ENCODE results near the gene UROC1. TPM values are rescaled to one million over a fixed set of nuclear protein-coding genes. Genes with fewer than 3 reads are reported as not detected.

The UROC1 gene
- total RNA-seq, 1 experiment from 2014 or later, result not detected

DNA sequence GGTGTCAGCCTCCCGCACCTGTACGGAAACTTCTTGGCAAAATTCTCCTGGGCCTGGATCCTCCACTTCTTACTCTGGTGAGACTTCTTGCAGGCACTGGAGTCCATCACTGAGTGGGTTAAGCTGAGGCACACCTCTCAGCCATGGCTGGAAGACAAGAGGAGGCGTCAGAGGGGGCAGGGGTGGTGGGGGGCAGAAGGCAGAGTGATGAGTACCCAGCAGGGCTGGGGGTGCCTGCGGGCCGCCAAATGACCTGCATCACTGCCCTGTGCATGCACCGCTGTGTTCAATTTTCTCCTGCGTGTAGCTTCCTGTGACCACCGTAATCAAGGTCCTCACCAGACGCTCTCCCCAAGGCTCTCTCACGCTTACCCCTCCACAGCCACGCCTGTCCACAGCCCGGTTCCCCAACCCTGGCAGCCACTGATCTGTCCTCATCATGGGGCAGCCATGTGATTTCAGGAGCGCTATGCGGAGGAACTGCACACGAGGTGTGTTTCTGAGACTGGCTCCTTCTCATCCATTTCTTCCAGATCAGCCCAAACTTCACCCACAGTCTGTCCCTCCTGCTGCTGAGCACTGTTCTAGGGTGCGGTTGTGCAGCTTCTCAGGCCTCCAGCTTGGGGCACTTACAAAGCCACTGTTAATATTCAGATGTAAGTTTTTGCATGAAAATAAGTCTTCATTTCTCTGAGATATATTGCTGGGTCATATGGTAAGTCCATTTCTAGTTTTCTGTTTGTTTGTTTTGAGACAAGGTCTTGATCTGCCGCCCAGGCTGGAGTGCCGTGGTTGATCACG is 35.9 kb upstream of the UROC1 start:
- CTCF ChIA-PET, result no interaction called here
- Histone ChIP-seq H3K27me3 (replicated peaks; ENCODE audit: control insufficient read depth, insufficient read depth, low read length) (no peaks in the 10 kb centered on the region), H3K9me3 (no peaks in the 10 kb centered on the region), H3K36me3 (ENCODE audit: control insufficient read depth, insufficient read depth, low read length) (no peaks in the 10 kb centered on the region), H3K4me3 (ENCODE audit: low read depth, low read length) (no peak overlapping the region), H3K4me1 (no peaks in the 10 kb centered on the region)
- Mint-ChIP-seq H3K27me3 (ENCODE audit: insufficient read depth, unreplicated experiment) (peaks cover 6% of the 10 kb centered on the region), H3K36me3 (ENCODE audit: insufficient read depth, unreplicated experiment) (no peaks in the 10 kb centered on the region), H3K4me3 (ENCODE audit: unreplicated experiment) (no peak overlapping the region), H3K9me3 (ENCODE audit: unreplicated experiment) (no peaks in the 10 kb centered on the region), H3K4me1 (ENCODE audit: low read depth, unreplicated experiment) (no peaks in the 10 kb centered on the region), H3K27ac (ENCODE audit: unreplicated experiment) (no peak overlapping the region)
- POLR2A ChIA-PET, result no interaction called here
- BruUV-seq (replicated peaks), result no TSS peak
- intact Hi-C loops (cut with micrococcal nuclease; ENCODE audit: unreplicated experiment), result loop anchor here (1.0 kb wide), 1 partner anchor 31 kb away; no protein-coding TSS in a partner anchor
- TF ChIP-seq, protein P1, sequence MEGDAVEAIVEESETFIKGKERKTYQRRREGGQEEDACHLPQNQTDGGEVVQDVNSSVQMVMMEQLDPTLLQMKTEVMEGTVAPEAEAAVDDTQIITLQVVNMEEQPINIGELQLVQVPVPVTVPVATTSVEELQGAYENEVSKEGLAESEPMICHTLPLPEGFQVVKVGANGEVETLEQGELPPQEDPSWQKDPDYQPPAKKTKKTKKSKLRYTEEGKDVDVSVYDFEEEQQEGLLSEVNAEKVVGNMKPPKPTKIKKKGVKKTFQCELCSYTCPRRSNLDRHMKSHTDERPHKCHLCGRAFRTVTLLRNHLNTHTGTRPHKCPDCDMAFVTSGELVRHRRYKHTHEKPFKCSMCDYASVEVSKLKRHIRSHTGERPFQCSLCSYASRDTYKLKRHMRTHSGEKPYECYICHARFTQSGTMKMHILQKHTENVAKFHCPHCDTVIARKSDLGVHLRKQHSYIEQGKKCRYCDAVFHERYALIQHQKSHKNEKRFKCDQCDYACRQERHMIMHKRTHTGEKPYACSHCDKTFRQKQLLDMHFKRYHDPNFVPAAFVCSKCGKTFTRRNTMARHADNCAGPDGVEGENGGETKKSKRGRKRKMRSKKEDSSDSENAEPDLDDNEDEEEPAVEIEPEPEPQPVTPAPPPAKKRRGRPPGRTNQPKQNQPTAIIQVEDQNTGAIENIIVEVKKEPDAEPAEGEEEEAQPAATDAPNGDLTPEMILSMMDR (IDR thresholded peaks at IDR 0.05; ENCODE audit: insufficient read depth in 1 of 2, low read depth in 1 of 2, low read length in 1 of 2, severe bottlenecking in 1 of 2, unreplicated experiment in 1 of 2), result no peak
- DNase-seq, result no peak

DNA sequence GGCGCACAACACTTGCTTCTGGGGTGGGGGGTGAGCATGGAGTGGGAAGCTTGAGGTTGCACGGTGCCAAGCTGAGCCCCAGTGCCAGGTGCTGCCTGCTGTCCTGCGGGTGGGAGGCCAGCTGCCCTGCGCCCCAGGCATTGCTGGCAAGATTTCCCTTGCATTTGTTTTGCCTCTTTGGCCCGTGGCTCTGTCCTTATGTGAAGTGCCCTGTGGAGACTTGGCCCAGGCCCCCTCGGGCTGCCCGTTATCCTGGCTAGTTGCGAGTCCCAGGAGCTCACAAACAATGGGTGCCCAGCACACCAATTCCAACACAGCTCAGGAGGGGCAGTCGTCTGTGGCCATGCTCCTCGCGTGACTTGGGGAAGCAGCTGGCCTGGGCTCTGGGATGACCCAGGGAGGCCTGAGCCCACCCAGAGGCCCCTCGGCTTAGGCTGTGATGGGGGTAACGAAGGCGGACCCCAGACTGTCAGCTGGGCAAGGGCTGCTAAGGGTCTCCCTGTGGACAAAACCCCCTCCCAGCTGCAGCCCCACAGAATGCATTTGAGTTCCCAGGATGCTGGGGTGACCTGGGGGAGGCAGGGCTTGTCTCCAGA is 35.2 kb upstream of the UROC1 start:
- no peaks in the 10 kb centered on the region for H3K9me3 Mint-ChIP-seq (ENCODE audit: unreplicated experiment)
- Histone ChIP-seq H3K9me3 (no peaks in the 10 kb centered on the region), H3K27me3 (replicated peaks; ENCODE audit: control insufficient read depth, insufficient read depth, low read length) (no peaks in the 10 kb centered on the region), H3K36me3 (ENCODE audit: control insufficient read depth, insufficient read depth, low read length) (no peaks in the 10 kb centered on the region), H3K4me1 (no peaks in the 10 kb centered on the region), H3K4me3 (ENCODE audit: low read depth, low read length) (no peak overlapping the region)
- CTCF ChIA-PET, result no interaction called here
- BruUV-seq (replicated peaks), result no TSS peak
- intact Hi-C loops (cut with micrococcal nuclease; ENCODE audit: unreplicated experiment), result no loop called here
- POLR2A ChIA-PET, result no interaction called here
- no peak for DNase-seq
- no peaks in the 10 kb centered on the region for H3K36me3 Mint-ChIP-seq (ENCODE audit: insufficient read depth, unreplicated experiment)
- no peaks in the 10 kb centered on the region for H3K4me1 Mint-ChIP-seq (ENCODE audit: low read depth, unreplicated experiment)
- no peak overlapping the region for H3K27ac Mint-ChIP-seq (ENCODE audit: unreplicated experiment)
- peaks cover 6% of the 10 kb centered on the region for H3K27me3 Mint-ChIP-seq (ENCODE audit: insufficient read depth, unreplicated experiment)
- TF ChIP-seq, protein P1 (IDR thresholded peaks at IDR 0.05; ENCODE audit: insufficient read depth in 1 of 2, low read depth in 1 of 2, low read length in 1 of 2, severe bottlenecking in 1 of 2, unreplicated experiment in 1 of 2), result no peak
- no peak overlapping the region for H3K4me3 Mint-ChIP-seq (ENCODE audit: unreplicated experiment)

DNA sequence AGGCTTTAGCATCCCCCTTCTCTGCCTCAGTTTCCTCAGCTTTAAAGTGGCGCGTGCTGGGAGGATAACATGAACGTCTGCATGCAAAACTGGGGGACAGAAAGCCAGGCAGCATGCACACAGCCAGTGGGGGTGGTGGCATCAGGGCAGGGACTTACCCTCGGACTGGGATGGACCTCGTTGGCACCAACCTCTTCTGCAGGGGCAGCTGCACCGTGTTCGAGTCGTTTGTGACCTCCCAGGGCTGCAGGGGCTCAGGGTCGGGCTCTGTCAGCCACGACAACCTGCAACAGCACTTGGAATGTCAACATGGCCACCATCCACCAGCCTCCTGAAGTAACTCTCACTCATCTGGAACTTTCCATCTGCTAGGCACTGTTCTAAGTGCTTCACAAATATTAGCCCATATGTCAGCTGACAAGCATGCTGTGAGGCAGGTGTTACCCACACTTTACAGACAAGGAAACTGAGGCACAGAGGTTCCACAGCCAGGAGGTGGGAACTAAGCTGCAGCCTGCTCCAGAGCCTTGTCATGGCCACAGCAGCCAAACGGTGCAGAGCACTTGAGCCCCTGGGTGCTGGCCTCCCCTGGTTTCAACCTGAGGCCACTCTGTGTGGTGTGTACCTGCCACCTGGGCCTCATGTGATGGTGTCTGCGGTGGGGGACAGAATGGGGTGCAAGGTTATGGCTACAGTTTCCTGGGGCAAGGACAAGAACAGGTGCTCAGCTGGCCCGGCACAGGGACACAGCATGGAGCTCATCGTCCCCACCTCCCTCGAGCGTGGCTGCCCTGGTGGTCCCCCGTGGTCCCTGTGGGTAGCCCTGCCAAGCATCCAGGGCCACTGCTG is 34.5 kb upstream of the UROC1 start:
- BruUV-seq (replicated peaks), result no TSS peak
- Mint-ChIP-seq H3K4me3 (ENCODE audit: unreplicated experiment) (no peak overlapping the region), H3K36me3 (ENCODE audit: insufficient read depth, unreplicated experiment) (no peaks in the 10 kb centered on the region), H3K27ac (ENCODE audit: unreplicated experiment) (no peak overlapping the region), H3K4me1 (ENCODE audit: low read depth, unreplicated experiment) (no peaks in the 10 kb centered on the region), H3K27me3 (ENCODE audit: insufficient read depth, unreplicated experiment) (peaks cover 6% of the 10 kb centered on the region), H3K9me3 (ENCODE audit: unreplicated experiment) (no peaks in the 10 kb centered on the region)
- no peak overlapping the region for H3K4me3 ChIP-seq (ENCODE audit: low read depth, low read length)
- H3K36me3 ChIP-seq (ENCODE audit: control insufficient read depth, insufficient read depth, low read length), result no peaks in the 10 kb centered on the region
- H3K9me3 ChIP-seq, result no peaks in the 10 kb centered on the region
- CTCF ChIA-PET, result no interaction called here
- intact Hi-C loops (cut with micrococcal nuclease; ENCODE audit: unreplicated experiment), result no loop called here
- H3K4me1 ChIP-seq, result no peaks in the 10 kb centered on the region
- TF ChIP-seq, protein P1 (IDR thresholded peaks at IDR 0.05; ENCODE audit: insufficient read depth in 1 of 2, low read depth in 1 of 2, low read length in 1 of 2, severe bottlenecking in 1 of 2, unreplicated experiment in 1 of 2), result no peak
- POLR2A ChIA-PET, result no interaction called here
- no peaks in the 10 kb centered on the region for H3K27me3 ChIP-seq (replicated peaks; ENCODE audit: control insufficient read depth, insufficient read depth, low read length)
- DNase-seq, result peak in 1 of 2 experiments; percentile 22

Data from Caco-2 (cell line).